GM21381 (cell line): ENCODE measurements around the gene SLC66A1.
"Not testable (repeated sequence)": the region's sequence is repeated elsewhere in the genome, so short reads cannot be mapped to it uniquely, and the experiment has no call there.

Source experiments
- ATAC-seq: cut with Tn5 transposase; IDR thresholded peaks from one replicate; pipeline ENCODE4 v1.9.1; 2021; ENCODE audit warnings: mild to moderate bottlenecking, moderate library complexity; ENCODE audit not compliant: unreplicated experiment

The SLC66A1 gene, protein sequence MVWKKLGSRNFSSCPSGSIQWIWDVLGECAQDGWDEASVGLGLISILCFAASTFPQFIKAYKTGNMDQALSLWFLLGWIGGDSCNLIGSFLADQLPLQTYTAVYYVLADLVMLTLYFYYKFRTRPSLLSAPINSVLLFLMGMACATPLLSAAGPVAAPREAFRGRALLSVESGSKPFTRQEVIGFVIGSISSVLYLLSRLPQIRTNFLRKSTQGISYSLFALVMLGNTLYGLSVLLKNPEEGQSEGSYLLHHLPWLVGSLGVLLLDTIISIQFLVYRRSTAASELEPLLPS

DNA sequence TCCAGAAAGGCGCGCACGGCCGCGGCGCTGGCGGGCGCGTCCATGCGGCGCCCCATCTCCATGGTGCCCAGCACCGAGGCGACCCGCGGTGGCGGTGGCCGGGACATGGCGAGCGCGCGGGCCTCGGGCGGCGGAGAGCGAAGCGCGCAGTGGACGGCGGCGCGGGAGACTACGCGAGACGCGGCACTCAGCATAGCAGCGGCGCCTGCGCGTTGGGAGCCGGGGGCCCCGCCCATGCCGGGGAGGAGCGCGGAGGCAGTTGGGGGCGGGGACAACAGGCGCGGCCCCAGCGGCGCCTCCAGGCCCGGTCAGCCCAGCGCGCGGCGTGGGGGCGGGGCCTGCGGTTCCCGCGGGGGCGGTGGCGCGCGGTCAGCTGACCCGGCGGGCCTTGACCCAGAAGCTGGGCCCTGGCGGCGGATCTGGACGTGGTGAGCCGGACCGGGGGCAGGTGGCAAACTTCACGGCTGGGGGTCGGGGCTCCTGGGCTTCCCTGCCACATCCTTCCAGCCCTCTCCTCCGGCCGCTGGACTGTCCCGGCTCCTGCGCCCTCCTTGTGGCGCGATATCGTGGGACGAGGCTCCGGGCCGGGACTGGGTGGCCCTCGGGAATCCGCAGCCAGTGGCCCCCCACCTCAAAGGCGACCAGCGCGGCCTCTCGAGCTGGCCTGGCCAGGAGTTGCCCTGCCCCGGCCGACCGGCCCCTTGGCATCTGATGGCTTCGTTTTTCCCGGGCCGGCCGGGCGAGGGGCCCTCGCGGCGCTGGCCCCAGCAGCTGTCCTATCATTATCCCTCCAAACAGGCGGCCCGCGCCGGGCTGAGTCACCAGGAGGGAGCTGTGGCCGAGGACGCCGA is at the start of gene SLC66A1, which contains the start of gene AKR7A2:
Gene SLC66A1 (plus strand): TSS at position 396 of the 851 bp plus-strand sequence. CDS start 5,352 bp downstream, outside the sequence.
Gene AKR7A2 (minus strand): TSS at position 214 of the 851 bp plus-strand sequence. CDS start 20 bp downstream, at position 194.
- ATAC-seq = peak; percentile 76

GRCh38 chr1:19262744-19263143 is 49.4 kb upstream of the SLC66A1 start:
- ATAC-seq = no peak

- ATAC-seq = no peak
Observed at GRCh38 chr1:19268445-19268844, 43.7 kb upstream of the SLC66A1 start.

GRCh38 chr1:19269427-19270342 is 42.4 kb upstream of the SLC66A1 start:
- ATAC-seq = not testable (repeated sequence)

DNA sequence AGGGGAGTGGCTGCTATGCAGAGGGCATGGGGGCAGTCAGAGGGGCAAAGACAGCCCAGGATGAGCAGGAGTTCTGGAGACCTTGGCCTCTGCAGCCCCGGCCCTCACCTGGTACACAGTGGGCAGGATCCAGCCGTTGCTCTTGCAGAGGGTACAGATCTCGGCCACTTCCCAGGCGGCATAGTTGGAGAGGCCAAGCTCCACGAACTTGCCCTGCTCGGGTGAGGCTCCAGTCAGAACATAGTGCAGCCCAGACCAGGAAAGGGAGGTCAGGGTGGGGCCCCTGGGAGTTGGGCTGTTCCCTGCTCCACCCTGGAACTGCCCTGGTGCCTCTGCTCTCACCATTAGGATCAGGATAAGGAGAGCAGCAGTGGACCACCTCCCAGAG is 41.8 kb upstream of the SLC66A1 start:
- not testable (repeated sequence) for ATAC-seq

DNA sequence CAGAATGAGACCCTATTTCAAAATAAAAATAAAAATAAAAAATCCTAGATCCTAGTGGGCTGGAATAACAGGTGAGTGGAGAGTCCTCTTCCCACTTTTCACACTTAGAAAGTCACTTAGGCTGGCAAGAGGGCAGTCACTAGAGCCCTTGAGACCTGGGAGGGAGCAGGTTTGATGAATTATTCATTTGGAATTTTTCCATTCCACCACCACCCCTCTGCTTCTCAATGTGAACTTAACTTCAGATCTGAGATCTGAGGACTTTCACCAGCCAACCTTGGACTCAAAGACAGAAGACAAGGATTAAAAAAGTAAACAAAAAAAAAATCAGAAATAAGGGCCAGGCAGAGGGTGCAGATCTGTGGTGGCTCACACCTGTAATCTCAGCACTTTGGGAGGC is 40.1 kb upstream of the SLC66A1 start:
- ATAC-seq = no peak

DNA sequence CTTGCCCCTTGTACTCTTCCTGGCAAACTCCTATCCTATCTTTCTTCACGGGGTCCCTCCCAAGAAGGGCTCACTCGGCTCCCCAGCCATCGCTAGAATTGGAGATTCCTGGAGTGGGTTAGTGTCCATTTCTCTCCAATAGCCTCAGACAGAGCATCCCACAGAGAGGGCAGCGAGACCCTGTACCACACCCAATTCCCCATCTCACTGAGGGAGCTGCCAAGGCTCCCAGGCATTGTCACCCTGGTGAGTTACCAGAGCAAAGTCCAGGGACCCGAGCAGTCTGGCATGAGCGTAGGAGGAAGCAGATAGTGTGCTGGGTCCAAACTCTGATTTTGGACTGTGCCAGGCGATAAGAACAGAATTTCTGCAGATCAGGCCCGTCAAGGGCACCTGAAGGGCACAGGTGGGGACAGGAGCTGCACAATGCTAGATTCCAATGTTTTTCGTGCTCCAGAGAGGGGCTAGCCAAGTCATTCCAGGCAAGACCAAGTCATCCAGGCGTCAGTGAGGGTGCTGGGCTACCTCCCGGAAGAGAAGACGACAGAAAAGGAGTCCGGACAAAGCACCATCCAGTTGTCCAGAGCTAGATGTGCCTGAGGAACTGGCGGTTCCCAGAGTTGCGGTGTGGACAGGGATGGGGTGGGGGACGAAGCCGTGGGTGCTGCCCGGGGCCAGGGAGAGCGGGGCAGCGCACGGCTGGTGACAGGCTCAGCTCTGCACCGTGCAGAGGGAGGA is 38.9 kb upstream of the SLC66A1 start:
- ATAC-seq = no peak

GRCh38 chr1:19273844-19274531 is 38.1 kb upstream of the SLC66A1 start:
- ATAC-seq = not testable (repeated sequence)

DNA sequence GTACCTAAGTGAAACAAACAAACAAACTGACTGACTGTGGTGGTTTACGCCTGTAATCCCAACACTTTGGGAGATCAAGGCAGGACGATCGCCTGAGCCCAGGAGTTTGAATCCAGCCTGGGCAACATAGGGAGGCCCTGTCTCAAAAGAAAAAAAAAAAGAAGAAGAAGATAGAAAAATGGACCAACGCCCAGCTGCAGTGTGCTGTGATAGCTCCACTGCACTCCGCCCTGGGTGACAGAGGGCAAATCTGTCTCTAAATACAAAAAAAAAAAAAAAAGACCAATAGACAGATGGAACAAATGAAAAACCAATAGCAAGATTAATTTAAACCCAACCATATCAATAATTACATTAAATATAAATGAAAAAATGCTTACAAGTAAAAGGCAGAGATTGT is 37.5 kb upstream of the SLC66A1 start:
- ATAC-seq = no peak

- no peak for ATAC-seq
Observed at GRCh38 chr1:19283891-19284290, 28.2 kb upstream of the SLC66A1 start.

DNA sequence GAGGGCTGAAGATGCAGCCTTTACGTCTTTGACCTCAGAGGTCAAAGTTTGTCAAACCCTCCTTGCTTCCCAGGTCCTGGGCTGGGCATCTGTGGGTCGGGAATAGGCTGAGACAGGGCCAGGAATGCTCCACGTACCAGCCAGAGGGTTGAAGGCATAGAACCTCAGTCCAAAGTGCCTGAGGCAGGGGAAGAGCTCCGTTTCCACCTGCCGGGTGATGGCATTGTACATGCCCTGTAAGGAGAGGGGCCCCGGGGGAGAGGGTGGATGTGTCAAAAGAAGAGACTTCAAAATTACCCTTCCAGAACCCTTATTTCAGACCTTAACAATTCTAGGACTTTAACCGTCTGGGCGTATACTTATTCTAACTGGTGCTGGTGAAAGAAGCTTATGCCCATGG is 27.2 kb upstream of the SLC66A1 start:
- ATAC-seq = no peak

DNA sequence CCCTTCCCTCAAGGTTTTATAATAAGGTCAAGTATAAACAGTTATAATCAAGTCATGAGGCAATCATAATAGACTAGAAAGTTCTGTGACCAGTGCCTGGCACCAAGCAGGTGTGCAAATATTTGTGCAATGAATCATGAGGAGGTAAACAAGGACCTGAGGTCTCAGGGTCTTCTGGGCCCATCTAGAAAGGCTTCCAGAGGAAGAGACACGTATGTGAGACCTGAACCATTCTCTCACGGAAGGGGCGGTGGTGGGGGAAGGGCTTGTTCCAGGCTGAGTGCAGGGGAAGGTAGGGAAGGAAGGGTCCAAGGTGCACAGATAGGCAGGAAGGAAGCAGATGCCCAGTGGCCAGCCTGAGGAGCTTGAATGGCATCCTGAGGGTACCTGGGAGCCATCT is 26.8 kb upstream of the SLC66A1 start:
- ATAC-seq = not testable (repeated sequence)

GRCh38 chr1:19285807-19286206 is 26.3 kb upstream of the SLC66A1 start:
- ATAC-seq = not testable (repeated sequence)

GRCh38 chr1:19287436-19288185 is 24.5 kb upstream of the SLC66A1 start:
- ATAC-seq = no peak

DNA sequence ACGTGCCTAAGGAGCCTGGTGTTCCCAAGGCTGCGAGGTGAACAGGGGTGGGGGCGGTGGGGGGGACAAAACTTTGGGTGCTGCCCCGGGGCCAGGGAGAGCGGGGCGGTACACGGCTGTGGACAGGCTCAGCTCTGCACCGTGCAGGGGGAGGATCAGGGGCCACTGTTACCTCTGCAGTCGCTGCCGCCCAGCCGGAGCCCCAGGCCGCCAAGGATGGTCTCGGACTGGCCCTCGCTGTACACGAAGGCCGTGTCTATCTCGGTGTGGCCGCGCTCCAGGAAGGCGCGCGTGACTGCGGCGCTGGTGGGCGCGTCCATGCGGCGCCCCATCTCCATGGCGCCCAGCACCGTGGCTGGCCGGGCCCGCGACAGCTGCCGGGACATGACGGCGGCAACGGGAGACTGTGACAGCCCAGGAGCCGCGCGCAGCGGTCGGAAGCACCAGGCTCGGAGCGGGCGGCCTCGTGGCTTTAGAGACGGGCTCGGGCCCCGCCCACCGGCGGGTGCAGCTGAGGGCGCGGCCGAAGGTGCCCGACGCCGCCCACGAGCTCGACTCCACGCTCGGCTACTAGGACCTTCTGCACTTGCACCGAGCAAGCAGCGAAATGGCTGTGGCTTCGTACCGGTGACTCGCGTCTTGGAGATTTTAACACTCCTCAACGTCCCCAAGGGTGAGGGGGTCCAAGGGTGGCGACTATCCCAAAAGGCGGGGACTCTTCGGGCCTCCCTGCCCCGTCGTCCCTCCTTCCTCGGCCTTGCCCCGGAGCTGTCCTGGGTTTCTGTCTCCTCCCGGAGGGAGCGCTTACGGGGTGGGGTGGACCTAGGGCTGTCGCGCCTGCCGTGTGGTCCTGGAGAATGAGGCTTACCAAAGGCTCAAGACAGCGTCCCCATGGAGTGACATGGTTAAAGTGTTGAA is 23.5 kb upstream of the SLC66A1 start, which contains the start of gene AKR7A3:
Gene AKR7A3 (minus strand): TSS at position 447 of the 918 bp plus-strand sequence. CDS start 61 bp downstream, at position 386.
- not testable (repeated sequence) for ATAC-seq

- no peak for ATAC-seq
Observed at GRCh38 chr1:19289244-19289643, 22.9 kb upstream of the SLC66A1 start.

GRCh38 chr1:19294638-19295037 is 17.5 kb upstream of the SLC66A1 start:
- ATAC-seq = no peak

DNA sequence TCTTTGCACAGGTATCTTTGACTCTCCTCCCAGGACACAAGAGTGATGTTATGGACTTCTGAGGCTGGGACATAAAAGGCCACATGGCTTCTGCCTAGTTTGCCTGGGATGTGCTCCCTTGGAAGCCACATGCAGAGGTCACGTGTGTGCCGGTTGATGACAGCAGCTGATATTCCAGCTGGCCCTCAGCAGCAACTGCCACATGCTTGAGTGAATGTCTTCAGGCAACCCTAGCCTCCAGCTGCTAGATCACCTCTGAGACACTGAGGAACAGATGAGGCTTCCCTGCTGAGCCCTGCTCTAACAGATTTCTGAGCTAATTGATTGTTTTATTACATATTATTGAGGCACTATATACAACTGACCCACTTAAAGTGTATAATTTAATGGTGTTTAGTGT is 11.9 kb upstream of the SLC66A1 start:
- no peak for ATAC-seq
